ENCODE results near the gene SLC1A3.

SLC1A3 gene

DNA sequence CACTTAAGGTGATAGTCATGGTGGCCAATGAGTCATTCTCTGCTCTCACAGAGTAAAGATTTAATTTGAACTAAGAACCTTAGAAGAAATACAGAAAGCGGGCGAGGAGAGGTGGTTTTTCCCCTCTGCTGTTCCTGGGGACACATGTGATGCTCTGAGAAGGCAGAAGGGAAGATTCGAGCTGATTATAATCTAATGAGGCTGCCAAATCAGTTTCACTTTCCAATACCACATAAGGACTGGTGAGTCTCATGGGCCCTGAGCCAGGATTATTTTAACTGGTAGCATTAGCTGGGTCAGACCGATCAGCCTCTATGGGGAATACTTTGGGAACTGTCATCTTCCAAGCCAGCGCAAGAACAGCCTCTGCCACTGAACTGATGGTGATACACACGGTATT lies 116.5 kb downstream of the SLC1A3 start:
- DNase-seq, result no peak

DNA sequence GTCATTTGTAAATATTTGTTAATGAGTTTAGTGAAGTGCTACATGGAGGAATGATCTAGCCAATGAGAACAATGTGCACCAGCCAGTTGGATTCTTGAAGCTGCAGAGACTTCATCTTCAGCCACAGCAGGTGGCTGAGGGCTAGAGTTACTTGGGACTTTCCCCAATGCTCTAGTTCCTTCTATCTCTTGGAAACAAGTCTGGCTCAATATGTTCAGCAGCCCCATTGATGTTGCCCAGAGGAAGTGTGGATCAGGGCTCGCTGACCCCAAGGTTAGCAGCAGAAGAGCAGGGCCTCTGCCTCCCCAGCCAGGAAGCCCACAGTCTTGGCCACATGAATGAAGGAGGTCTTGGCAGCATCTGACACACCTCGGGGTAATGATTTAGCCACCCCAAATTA lies 117.5 kb downstream of the SLC1A3 start:
- DNase-seq, result no peak

- DNase-seq, result peak; percentile 27
These were observed 118.3 kb downstream of the SLC1A3 start for GRCh38 chr5:36724467-36725332.

- no peak for DNase-seq
These were observed 119.9 kb downstream of the SLC1A3 start for GRCh38 chr5:36726317-36726716.

DNA sequence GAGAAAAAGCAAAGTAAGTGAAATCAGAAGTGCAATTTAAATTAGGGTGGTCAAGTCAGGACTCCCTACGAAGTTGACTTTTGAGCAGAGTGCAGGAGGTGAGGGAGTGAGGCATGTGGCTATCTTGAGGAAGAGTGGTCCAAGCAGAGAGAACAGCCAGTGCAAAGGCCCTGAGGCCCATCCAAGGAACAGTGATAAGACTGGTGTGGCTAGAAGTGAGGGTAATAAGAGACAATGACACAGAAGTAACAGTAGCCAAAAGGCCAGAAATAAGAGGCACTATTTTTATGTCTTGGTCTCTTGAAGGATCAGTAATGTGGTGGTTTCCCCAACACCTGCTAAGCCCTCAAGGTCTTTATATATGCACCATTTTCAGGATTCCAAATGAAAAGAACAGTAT lies 120.4 kb downstream of the SLC1A3 start:
- DNase-seq, result no peak

DNA sequence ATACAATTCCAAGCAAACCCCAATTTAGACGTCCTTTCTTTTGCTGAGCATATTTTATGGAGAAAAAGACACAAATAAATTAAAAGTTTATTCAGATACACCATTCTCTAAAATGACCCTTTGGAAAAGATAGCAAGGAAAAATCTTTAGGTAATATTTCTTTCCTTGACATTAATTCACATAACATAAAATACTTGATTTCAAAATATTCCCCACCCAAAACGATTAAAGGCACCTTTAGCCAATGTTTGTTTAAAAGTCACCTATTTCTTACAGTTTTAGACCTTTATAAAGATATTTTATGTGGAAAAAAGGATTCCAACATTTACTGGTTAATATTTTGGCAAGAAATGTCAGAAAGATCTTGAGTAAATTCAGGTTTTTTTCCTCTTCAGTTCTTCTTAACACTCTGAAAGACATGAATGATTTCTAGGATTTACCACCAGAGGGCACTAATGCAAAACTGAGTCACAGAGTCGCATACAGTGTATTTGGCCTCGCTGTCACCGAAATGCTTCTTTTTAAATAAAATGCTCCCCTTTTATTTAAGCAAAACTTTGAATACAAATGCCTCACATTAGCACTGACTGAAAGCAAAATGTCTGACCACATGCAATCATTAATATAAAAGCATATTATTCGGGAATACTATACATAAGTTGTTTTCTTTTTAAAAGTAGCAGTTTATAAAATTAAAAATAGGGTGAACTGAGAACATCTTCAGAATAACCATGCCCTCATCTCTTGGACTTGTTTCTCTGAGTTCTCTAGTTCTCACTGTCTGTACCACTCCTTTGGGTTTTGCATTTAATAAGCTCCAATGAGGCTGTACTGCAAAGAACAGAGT lies 122.5 kb downstream of the SLC1A3 start:
- peak; percentile 77 for DNase-seq

- no peak for DNase-seq
These were observed 124.3 kb downstream of the SLC1A3 start for GRCh38 chr5:36730537-36731216.

- no peak for DNase-seq
These were observed 126.8 kb downstream of the SLC1A3 start for GRCh38 chr5:36733183-36733582.

GRCh38 chr5:36734422-36734821 lies 128.0 kb downstream of the SLC1A3 start:
- DNase-seq, result no peak

DNA sequence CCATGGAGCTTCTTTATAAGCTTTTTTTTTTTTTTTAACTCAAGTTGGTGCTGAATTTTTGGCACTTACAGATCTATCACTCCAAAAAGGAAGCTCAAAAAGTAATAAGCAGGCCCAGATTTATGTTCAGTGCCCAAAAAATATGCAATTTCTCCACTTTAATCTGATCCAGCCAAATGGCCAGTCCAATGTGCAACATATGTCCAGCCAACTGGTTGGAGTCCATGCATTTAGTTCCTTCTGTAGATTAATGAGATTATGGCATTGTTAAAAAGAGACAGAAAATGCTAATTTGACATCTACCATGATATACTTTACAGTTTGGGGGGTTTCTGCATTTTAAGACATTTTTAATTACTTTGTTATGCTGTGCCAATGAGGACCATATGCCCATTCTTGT lies 129.5 kb downstream of the SLC1A3 start:
- no peak for DNase-seq
